ENCODE measurements around the gene ABCB1. TPM values are rescaled to one million over a fixed set of nuclear protein-coding genes. Genes with fewer than 3 reads are reported as not detected.

The ABCB1 gene
- total RNA-seq, 6 donors from 2014 or later, result 2.2 to 14.1 (median 4.1) TPM

DNA sequence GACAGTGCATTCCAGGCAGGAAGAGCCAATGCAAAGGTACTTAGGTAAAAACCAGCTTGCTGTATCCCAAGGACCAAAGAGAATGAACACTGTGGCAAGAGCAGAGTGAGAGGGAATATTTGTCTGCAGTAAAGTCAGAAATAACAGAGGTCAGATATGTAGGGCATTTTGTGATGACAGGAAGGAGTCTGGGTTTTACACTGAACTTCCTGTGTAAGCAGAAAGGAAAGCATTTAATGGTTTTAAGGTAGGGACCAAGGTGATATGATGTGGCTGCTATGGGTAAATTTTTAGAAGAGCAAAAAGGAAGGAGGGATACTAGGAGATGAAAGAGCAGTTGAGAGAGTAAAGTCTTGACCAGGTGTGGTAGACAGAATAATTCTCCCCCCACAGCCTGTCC, 10.1 kb downstream of the ABCB1 start:
- TF ChIP-seq, protein P1, sequence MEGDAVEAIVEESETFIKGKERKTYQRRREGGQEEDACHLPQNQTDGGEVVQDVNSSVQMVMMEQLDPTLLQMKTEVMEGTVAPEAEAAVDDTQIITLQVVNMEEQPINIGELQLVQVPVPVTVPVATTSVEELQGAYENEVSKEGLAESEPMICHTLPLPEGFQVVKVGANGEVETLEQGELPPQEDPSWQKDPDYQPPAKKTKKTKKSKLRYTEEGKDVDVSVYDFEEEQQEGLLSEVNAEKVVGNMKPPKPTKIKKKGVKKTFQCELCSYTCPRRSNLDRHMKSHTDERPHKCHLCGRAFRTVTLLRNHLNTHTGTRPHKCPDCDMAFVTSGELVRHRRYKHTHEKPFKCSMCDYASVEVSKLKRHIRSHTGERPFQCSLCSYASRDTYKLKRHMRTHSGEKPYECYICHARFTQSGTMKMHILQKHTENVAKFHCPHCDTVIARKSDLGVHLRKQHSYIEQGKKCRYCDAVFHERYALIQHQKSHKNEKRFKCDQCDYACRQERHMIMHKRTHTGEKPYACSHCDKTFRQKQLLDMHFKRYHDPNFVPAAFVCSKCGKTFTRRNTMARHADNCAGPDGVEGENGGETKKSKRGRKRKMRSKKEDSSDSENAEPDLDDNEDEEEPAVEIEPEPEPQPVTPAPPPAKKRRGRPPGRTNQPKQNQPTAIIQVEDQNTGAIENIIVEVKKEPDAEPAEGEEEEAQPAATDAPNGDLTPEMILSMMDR (IDR thresholded peaks at IDR 0.05), result no peak
- no peak for DNase-seq
- Histone ChIP-seq H3K4me3 (no peak overlapping the region), H3K36me3 (no peaks in the 10 kb centered on the region), H3K9me3 (no peaks in the 10 kb centered on the region), H3K27me3 (no peaks in the 10 kb centered on the region), H3K27ac (no peak overlapping the region), H3K4me1 (no peaks in the 10 kb centered on the region)
- ATAC-seq (ENCODE audit: low FRiP score in 2 of 2), result no peak

DNA sequence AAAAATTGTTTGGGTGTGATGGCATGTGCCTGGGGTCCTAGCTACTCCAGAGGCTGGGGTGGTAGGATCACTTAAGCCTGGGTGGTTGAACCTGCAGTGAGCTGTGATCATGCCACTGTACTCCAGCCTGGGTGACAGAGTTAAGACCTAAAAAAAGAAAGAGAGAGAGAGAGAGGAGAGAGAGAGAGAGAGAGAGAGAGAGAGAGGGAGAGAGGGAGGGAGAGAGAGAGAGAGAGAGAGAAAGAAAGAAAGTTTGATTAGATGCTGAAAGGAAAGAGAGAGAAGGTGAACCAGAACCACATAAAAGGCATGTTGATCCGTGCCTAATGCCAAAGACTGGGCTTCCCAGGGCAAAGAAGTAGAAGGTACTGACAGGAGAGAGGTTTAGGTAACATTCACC, 11.1 kb downstream of the ABCB1 start:
- DNase-seq, result no peak
- 75 to 84% methylated on average over 1 of the region's 1 CpG for WGBS, 2 donors
- H3K4me1 ChIP-seq, result no peaks in the 10 kb centered on the region

DNA sequence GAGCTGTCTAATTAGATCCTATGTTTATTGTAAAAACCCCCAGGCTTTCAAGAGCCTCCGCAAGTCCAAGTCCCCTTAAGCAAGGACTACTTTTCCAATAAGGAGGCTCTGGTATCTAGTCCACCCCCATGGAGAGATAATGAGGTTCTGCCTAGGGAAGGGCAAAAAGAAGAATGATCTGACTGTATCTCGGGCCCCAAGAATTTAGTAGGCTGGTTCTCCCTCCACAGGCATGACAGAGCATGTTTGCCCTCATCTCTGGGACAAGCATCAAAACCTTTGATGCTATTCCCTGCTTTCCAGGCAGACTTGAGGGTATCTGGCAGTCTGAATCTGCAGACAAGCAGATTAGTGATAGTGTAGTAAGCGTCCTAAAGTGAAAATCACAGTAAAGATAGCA, 19.0 kb downstream of the ABCB1 start:
- no peak for TF ChIP-seq POLR2A (IDR thresholded peaks at IDR 0.05)
- TF ChIP-seq, protein P1 (IDR thresholded peaks at IDR 0.05), result no peak
- no peak for TF ChIP-seq EP300 (IDR thresholded peaks at IDR 0.05)
- no peak for TF ChIP-seq POLR2AphosphoS5 (IDR thresholded peaks at IDR 0.05)
- H3K27ac ChIP-seq, result no peak overlapping the region
- no peaks in the 10 kb centered on the region for H3K27me3 ChIP-seq
- H3K4me3 ChIP-seq, result no peak overlapping the region
- ATAC-seq (ENCODE audit: low FRiP score in 2 of 2) (no peak), DNase-seq (no peak)
- H3K9me3 ChIP-seq, result no peaks in the 10 kb centered on the region
- WGBS, 2 donors, result 83 to 89% methylated on average over 3 of the region's 3 CpGs
- H3K36me3 ChIP-seq, result no peaks in the 10 kb centered on the region
- H3K4me1 ChIP-seq, result no peaks in the 10 kb centered on the region

More for the DNA sequence above, 11.1 kb downstream of the ABCB1 start:
- H3K27ac ChIP-seq, result no peak overlapping the region
- H3K9me3 ChIP-seq, result no peaks in the 10 kb centered on the region
- H3K4me3 ChIP-seq, result no peak overlapping the region
- H3K27me3 ChIP-seq, result no peaks in the 10 kb centered on the region
- no peak for ATAC-seq (ENCODE audit: low FRiP score in 2 of 2)
- TF ChIP-seq, protein P1 (IDR thresholded peaks at IDR 0.05), result no peak
- no peak for TF ChIP-seq POLR2AphosphoS5 (IDR thresholded peaks at IDR 0.05)
- TF ChIP-seq EP300 (IDR thresholded peaks at IDR 0.05), result no peak
- no peak for TF ChIP-seq POLR2A (IDR thresholded peaks at IDR 0.05)
- no peaks in the 10 kb centered on the region for H3K36me3 ChIP-seq

DNA sequence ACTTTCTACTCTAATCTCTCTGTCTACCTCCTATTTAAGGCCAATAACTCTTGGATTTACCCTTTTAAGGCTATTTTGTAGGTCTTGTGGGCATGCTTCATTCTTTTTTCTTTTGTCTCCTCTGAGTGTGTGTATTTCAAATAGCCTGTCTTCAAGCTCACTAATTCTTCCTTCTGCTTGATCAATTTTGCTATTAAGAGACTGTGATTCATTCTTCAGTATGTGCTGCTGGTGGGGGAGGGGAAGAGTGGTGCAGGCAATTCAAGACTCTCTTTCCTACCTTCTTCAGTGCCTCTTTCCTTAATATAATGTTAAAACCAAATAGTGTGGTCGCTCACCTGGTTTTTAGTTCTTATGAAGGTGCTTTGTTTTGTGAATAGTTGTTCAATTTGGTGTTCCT, 20.0 kb downstream of the ABCB1 start:
- Histone ChIP-seq H3K27me3 (no peaks in the 10 kb centered on the region), H3K4me3 (no peak overlapping the region), H3K4me1 (no peaks in the 10 kb centered on the region), H3K27ac (no peak overlapping the region), H3K9me3 (no peaks in the 10 kb centered on the region), H3K36me3 (no peaks in the 10 kb centered on the region)
- TF ChIP-seq POLR2AphosphoS5 (IDR thresholded peaks at IDR 0.05) (no peak), EP300 (IDR thresholded peaks at IDR 0.05) (no peak), POLR2A (IDR thresholded peaks at IDR 0.05) (no peak)
- TF ChIP-seq, protein P1 (IDR thresholded peaks at IDR 0.05), result no peak
- WGBS, 2 donors, result 86 to 91% methylated on average over 1 of the region's 1 CpG
- ATAC-seq (ENCODE audit: low FRiP score in 2 of 2) (no peak), DNase-seq (no peak)

DNA sequence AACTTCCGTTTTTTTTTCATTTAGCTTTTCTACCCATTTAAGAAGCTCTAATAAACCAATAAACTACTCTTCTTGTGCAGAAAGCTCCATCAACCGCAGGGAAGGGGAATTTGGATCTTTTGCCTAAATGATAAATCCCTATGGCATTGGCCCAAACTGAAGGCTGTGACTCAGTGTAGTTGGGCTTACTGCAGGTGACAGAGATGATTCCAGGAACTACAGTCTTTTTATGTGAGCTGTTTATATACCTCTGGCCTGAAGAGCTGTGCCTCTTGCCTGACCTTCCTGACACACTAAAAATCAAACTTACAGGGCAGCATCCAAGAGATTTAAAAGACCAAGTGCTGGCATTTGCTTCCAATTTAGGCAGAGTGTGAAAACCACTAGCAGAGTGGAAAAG, 25.2 kb downstream of the ABCB1 start:
- H3K9me3 ChIP-seq, result no peaks in the 10 kb centered on the region
- no peak for TF ChIP-seq POLR2AphosphoS5 (IDR thresholded peaks at IDR 0.05)
- no peak for TF ChIP-seq EP300 (IDR thresholded peaks at IDR 0.05)
- no peak for TF ChIP-seq POLR2A (IDR thresholded peaks at IDR 0.05)
- TF ChIP-seq, protein P1 (IDR thresholded peaks at IDR 0.05), result no peak
- no peak overlapping the region for H3K27ac ChIP-seq
- DNase-seq, result no peak
- H3K4me1 ChIP-seq, result no peaks in the 10 kb centered on the region
- no peaks in the 10 kb centered on the region for H3K36me3 ChIP-seq
- H3K27me3 ChIP-seq, result no peaks in the 10 kb centered on the region
- H3K4me3 ChIP-seq, result no peak overlapping the region
- no peak for ATAC-seq (ENCODE audit: low FRiP score in 2 of 2)
- WGBS, 2 donors, result 76 to 91% methylated on average over 2 of the region's 2 CpGs
